ENCODE results near the gene APBA2. TPM values are rescaled to one million over a fixed set of nuclear protein-coding genes. Genes with fewer than 3 reads are reported as not detected.

The APBA2 gene
- total and polyA plus RNA-seq, 10 donors, result 5.8 to 33.8 (median 18.3) TPM

DNA sequence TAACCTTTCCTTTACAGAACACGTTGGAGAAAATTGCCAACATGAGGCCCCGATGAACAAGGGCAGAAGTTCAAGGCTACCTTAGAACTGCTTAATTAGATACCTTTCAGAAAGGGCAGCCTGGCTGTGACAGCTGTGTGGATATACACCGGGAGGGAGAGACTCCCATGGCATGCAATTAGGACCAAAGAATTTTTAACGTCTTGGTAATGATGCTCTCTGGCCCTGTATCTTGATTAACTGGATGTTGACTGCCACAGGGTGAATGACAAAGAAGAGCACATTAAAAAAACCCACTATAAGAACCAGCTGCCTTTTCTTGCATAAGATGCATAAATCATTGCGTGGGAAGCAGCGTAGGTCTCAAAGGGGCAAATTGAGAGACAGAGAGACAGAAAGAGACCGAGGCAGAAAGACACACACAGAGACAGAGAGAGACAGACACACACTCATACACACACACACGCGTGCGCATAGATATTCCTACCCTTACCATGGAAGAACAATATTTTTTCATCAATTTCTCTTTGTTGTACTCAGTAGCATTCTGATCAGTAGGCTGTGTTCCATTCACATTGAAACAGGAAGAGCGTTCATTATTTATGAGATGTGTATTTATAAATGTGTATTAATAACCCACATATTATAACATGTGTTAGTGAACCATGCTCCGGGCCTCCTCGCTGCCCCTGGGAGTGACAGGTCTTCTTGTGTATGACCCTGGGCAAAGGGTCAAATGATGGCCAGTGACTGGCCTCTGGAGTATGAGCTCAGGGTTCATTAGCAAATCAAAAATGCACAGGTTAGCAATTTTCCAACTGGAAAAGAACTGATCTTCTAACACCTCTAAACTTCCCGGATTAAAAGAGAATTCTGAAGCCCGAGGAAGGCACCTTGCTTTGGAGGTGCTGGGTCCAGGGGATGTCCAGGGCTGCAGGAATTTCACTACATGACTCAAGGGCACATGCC, 265.0 kb downstream of the APBA2 start:
- Histone ChIP-seq H3K27ac (no peak overlapping the region), H3K4me3 (no peak overlapping the region), H3K4me1 (no peaks in the 10 kb centered on the region), H3K36me3 (no peaks in the 10 kb centered on the region), H3K9me3 (peaks cover 0 to 14% (median 0%) of the 10 kb centered on the region in 8 donors), H3K27me3 (replicated peaks in 1 of 7) (peaks cover 0 to 3% (median 0%) of the 10 kb centered on the region in 7 donors)
- 72 to 85% (median 82%) methylated on average over 15 of the region's 15 CpGs for WGBS, 5 donors
- intact Hi-C loops (cut with DNase I; ENCODE audit: low total_unique reads), result no loop called here
- DNase-seq, result no peak
- TF ChIP-seq, protein P1, sequence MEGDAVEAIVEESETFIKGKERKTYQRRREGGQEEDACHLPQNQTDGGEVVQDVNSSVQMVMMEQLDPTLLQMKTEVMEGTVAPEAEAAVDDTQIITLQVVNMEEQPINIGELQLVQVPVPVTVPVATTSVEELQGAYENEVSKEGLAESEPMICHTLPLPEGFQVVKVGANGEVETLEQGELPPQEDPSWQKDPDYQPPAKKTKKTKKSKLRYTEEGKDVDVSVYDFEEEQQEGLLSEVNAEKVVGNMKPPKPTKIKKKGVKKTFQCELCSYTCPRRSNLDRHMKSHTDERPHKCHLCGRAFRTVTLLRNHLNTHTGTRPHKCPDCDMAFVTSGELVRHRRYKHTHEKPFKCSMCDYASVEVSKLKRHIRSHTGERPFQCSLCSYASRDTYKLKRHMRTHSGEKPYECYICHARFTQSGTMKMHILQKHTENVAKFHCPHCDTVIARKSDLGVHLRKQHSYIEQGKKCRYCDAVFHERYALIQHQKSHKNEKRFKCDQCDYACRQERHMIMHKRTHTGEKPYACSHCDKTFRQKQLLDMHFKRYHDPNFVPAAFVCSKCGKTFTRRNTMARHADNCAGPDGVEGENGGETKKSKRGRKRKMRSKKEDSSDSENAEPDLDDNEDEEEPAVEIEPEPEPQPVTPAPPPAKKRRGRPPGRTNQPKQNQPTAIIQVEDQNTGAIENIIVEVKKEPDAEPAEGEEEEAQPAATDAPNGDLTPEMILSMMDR (IDR thresholded peaks at IDR 0.05 in 8 of 11, conservative IDR thresholded peaks at IDR 0.05 in 3 of 11), result no peak
- TF ChIP-seq POLR2AphosphoS5 (IDR thresholded peaks at IDR 0.05), result no peak
- TF ChIP-seq POLR2A (IDR thresholded peaks at IDR 0.05), result no peak

DNA sequence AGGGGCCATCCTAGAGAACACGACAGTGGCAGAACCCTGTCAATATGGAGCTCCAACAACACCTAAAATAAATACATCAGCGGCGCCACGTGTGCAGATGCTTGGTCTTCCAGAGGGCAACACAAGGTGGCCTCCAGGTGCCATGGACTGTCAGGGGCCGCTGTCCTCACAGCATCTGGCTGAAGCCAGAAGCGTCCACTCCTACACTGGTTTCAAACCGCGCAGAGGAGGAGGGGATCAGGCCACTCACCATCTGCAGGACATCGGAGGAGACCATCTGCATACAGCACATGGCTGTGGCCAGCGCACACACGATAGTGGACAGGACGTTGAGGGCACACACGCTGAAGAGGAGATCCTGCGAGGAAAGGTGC, 265.7 kb downstream of the APBA2 start:
- no peak overlapping the region for H3K4me3 ChIP-seq
- WGBS, 5 donors, result 91 to 93% (median 92%) methylated on average over 14 of the region's 14 CpGs
- H3K9me3 ChIP-seq, result peaks cover 0 to 14% (median 0%) of the 10 kb centered on the region in 8 donors
- H3K27me3 ChIP-seq (replicated peaks in 1 of 7), result peaks cover 0 to 4% (median 0%) of the 10 kb centered on the region in 7 donors
- DNase-seq, result no peak
- no peaks in the 10 kb centered on the region for H3K36me3 ChIP-seq
- TF ChIP-seq POLR2AphosphoS5 (IDR thresholded peaks at IDR 0.05) (no peak), POLR2A (IDR thresholded peaks at IDR 0.05) (no peak)
- H3K27ac ChIP-seq, result no peak overlapping the region
- no peaks in the 10 kb centered on the region for H3K4me1 ChIP-seq
- intact Hi-C loops (cut with DNase I; ENCODE audit: low total_unique reads), result no loop called here

DNA sequence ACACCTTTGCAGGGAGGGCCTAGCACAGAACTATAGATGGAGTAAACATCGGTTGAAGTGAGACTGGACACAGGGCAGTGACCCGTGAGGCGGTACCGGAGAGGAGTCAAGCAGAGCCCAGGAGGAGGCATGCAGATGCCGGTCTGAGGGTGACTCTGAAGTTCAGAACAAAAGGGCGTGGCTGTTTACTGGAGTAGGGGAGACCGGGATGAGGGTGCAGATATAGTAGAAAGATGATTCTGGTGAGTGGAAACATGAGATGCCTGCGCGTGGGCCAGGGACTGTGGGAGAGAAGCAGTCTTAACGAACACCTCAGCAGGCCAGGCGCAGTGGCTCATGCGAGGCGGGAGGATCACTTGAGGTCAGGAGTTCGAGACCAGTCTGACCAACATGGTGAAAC, 270.7 kb downstream of the APBA2 start:
- no peak for TF ChIP-seq POLR2A (IDR thresholded peaks at IDR 0.05)
- no peak for TF ChIP-seq POLR2AphosphoS5 (IDR thresholded peaks at IDR 0.05)
- TF ChIP-seq, protein P1 (IDR thresholded peaks at IDR 0.05 in 8 of 11, conservative IDR thresholded peaks at IDR 0.05 in 3 of 11), result no peak
- peaks cover 0 to 9% (median 0%) of the 10 kb centered on the region in 7 donors for H3K27me3 ChIP-seq (replicated peaks in 1 of 7)
- 91 to 95% (median 94%) methylated on average over 14 of the region's 14 CpGs for WGBS, 5 donors
- H3K4me3 ChIP-seq, result no peak overlapping the region
- DNase-seq, result no peak
- H3K36me3 ChIP-seq, result no peaks in the 10 kb centered on the region
- no peaks in the 10 kb centered on the region for H3K4me1 ChIP-seq
- no peak overlapping the region for H3K27ac ChIP-seq
- H3K9me3 ChIP-seq, result peaks cover 0 to 32% (median 9%) of the 10 kb centered on the region in 8 donors
- intact Hi-C loops (cut with DNase I; ENCODE audit: low total_unique reads), result no loop called here

DNA sequence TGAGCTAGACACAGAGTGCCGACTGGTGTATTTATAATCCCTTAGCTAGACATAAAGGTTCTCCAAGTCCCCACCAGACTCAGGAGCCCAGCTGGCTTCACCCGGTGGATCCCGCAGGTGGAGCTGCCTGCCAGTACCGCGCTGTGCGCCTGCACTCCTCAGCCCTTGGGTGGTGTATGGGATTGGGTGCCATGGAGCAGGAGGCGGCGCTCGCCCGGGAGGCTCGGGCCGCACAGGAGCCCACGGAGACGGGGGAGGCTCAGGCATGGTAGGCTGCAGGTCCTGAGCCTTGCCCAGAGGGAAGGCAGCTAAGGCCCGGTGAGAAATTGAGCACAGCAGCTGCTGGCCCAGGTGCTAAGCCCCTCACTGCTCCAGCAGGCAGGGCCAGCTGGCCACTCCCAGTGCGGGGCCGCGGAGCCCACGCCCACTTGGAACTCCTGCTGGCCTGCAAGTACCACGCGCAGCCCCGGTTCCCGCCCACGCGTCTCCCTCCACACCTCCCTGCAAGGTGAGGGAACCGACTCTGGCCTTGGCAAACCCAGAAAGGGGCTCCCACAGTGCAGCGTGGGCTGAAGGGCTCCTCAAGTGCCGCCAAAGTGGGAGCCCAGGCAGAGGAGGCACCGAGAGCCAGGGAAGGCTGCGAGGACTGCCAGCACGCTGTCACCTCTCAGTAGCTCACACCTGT, 274.1 kb downstream of the APBA2 start:
- no peaks in the 10 kb centered on the region for H3K4me1 ChIP-seq
- H3K9me3 ChIP-seq, result peaks cover 0 to 41% (median 23%) of the 10 kb centered on the region in 8 donors
- H3K4me3 ChIP-seq, result no peak overlapping the region
- no peaks in the 10 kb centered on the region for H3K36me3 ChIP-seq
- DNase-seq, result no peak
- WGBS, 5 donors, result 85 to 96% (median 93%) methylated on average over 29 to 31 of the region's 31 CpGs
- intact Hi-C loops (cut with DNase I; ENCODE audit: low total_unique reads), result no loop called here
- no peak for TF ChIP-seq POLR2A (IDR thresholded peaks at IDR 0.05)
- no peak for TF ChIP-seq POLR2AphosphoS5 (IDR thresholded peaks at IDR 0.05)
- TF ChIP-seq, protein P1 (IDR thresholded peaks at IDR 0.05 in 8 of 11, conservative IDR thresholded peaks at IDR 0.05 in 3 of 11), result no peak
- H3K27me3 ChIP-seq (replicated peaks in 1 of 7), result peaks cover 0 to 9% (median 0%) of the 10 kb centered on the region in 7 donors
- H3K27ac ChIP-seq, result no peak overlapping the region
